OCI-M2 (cell line): Measurements from ENCODE around the gene ROBO1.

Source experiments
- DNase-seq: peaks from one replicate; lab custom pipeline; 2025; ENCODE audit not compliant: unreplicated experiment; lab: John Stamatoyannopoulos, UW

Gene ROBO1

DNA sequence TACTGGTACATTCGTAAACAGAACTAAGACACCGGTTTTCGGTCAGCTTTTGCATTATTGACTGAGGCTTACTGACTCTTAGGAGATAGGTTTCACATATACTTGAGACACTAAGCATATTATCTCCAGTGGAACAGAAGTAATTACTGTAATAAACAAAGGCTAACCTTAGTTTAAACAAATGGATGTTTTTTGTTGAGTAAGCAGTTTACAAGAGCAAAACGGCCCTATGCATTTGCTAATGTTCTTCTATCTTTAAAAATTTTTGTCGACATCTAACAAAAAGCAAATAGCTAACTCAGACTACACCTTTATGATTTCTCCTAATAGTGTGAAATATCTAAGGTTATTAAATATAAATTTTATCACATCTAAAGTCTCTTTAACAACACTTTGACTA, 664.5 kb downstream of the ROBO1 start:
- DNase-seq = no peak

GRCh38 chr3:79097964-79098660, 669.7 kb downstream of the ROBO1 start:
- no peak for DNase-seq

- no peak for DNase-seq
Observed at GRCh38 chr3:79094654-79095053, 673.1 kb downstream of the ROBO1 start.

- DNase-seq = no peak
Observed at GRCh38 chr3:79086514-79086913, 681.3 kb downstream of the ROBO1 start.

DNA sequence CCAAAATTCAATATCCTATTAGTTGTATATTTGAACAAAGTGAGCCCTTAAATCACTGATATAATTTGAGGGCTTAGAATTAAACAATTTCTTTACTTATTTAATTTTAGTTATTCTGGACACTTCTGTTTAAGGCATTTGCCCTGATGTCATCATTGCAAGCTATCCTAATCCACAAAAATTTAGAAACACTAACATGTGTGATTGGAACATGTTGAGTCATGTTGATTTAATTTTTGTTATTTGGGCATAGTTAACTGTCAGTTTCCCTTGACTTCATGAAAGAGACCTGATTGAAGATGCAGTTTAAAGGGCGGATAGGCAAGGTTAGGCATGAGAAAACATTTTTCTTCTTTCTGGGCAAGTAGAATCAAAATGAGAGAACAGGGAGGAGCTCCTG, 682.6 kb downstream of the ROBO1 start:
- DNase-seq = no peak

GRCh38 chr3:79081335-79081734, 686.5 kb downstream of the ROBO1 start:
- DNase-seq = no peak

- no peak for DNase-seq
Observed at GRCh38 chr3:79074558-79074957, 693.2 kb downstream of the ROBO1 start.

GRCh38 chr3:79067734-79068133, 700.1 kb downstream of the ROBO1 start:
- no peak for DNase-seq

DNA sequence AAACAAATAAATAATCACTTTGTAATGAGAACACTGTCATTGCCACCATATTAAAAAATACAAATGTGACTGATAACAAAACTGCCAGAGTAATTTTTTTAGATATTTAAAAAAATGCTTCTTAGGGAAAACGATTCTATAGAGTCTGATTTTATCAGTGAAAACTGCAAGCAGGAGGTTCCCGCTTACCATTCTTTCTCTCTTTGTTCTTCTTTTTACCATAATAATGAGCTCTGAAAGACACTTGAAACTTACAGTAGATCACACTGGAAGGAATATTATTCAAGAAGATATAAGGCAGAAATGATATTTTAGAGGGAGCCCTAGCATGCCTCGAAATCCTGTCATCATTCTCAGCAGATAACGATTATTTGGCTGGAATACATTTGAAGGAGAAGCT, 701.3 kb downstream of the ROBO1 start:
- no peak for DNase-seq

- no peak for DNase-seq
Observed at GRCh38 chr3:79063624-79064023, 704.2 kb downstream of the ROBO1 start.

GRCh38 chr3:79057756-79058155, 710.0 kb downstream of the ROBO1 start:
- DNase-seq = no peak

- no peak for DNase-seq
Observed at GRCh38 chr3:79056498-79056897, 711.3 kb downstream of the ROBO1 start.

DNA sequence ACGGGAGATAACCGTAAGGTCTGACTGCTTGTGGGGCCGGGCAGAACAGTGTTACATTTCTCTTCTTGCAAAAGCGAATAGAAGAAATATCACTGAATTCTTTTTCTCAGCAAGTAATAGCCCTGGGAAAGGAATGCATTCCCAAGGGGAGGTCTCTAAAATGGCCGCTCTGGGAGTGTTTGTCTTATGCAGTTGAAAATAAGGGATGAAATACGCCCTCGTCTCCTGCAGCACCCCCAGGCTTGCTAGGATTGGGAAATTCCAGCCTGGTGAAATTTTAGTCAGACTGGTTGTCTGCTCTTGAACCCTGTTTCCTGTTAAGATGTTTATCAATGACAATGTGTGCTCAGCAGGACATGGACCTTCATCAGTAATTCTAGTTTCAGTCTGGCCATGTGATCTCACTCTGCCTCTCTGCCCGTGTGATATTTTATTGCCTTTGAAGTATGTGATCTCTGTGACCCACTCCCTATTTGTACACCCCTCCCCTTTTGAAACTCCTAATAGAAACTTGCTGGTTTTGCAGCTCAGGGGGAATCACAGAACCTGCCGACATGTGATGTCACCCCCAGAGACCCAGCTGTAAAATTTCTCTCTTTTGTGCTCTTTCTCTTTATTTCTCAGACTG, 715.6 kb downstream of the ROBO1 start:
- DNase-seq = no peak

DNA sequence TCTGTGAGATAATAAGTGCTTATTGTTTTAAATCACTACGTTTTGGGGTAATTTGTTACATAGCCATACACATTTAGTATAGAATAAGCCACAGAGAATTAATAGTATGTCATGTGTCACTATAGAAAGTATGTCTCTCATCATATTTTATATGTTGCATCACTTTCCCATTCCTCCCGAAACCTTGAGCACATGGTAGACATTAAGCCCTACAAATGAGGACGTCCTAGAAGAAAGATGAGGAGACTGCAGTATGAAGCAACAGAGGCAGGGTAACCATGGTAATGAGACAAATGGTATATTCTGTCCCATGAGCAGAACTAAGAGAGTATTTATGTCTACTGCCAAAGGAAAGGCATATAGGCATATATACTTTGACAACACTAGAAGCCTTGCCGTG, 720.2 kb downstream of the ROBO1 start:
- no peak for DNase-seq

GRCh38 chr3:79041621-79042020, 726.2 kb downstream of the ROBO1 start:
- DNase-seq = no peak

GRCh38 chr3:79040701-79041100, 727.1 kb downstream of the ROBO1 start:
- no peak for DNase-seq

GRCh38 chr3:79040091-79040490, 727.7 kb downstream of the ROBO1 start:
- DNase-seq = no peak

GRCh38 chr3:79039192-79039591, 728.6 kb downstream of the ROBO1 start:
- DNase-seq = no peak

- DNase-seq = no peak
Observed at GRCh38 chr3:79038636-79039035, 729.2 kb downstream of the ROBO1 start.

DNA sequence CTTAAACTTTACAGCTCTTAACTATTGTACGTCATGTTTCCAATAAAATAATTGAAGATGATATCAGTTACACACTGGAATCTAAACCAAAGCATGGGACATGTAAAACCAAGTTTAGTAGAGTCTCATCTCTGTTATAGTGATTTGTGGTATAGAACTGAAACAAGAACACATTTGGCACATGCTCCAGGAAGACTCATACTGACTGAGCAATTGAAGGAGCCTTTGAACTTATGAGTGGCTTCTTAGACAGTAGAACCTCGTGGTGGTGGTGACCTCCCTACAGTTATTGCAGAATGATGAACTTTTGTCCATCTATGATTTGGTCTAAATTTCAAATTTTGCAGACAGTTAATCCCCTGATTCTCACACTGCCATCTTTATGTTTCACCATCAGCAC, 729.7 kb downstream of the ROBO1 start:
- no peak for DNase-seq

GRCh38 chr3:79032686-79033318, 735.0 kb downstream of the ROBO1 start:
- no peak for DNase-seq

DNA sequence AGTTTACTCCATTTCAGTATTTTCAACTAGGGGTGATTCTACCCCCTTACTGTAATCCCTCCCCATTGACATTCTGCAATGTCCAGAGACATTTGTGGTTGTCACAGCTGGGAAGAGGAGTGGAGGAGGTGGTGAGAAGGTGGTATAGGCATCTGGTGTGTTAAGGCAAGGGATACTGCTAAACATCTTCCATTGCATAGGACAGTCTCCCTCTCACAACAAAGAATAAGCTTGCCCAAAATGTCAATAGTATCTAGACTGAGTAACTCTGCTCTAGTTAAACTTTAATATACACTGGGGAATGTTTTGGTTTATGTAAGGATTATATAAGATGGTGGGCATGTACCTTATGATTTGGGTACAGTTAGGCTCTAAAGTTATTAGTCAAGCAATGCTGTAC, 737.6 kb downstream of the ROBO1 start:
- no peak for DNase-seq

DNA sequence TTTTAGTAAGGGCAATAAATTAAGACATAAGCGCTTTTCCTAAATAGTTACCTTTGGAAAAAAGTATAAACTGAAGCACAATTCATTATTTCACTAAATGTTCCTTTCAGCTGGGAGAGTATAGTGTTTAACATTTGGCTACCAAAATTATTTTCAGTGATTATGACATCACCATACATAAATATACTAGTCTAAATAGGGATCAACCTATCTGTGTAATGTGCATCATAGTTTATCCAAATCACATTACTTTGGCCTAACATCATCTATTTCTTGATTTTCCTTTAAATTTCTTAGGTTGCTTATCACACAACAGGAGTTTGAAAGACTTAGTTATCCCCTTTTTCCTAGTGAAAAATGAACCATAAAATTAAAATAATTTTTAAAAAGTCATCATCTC, 738.9 kb downstream of the ROBO1 start:
- no peak for DNase-seq
